HG02852 (cell line): ENCODE data around the gene NSD1.

Source experiments
- ATAC-seq: cut with Tn5 transposase; IDR thresholded peaks from one replicate; pipeline ENCODE4 v1.9.1; 2021; ENCODE audit warnings: mild to moderate bottlenecking, moderate library complexity; ENCODE audit not compliant: unreplicated experiment

Gene NSD1

GRCh38 chr5:177319913-177320588, 186.5 kb downstream of the NSD1 start:
- ATAC-seq: no peak

GRCh38 chr5:177320879-177321278, 187.3 kb downstream of the NSD1 start:
- ATAC-seq: no peak

- no peak for ATAC-seq
Observed at GRCh38 chr5:177325868-177326381, 192.4 kb downstream of the NSD1 start.

- ATAC-seq: no peak
Observed at GRCh38 chr5:177327539-177328522, 194.3 kb downstream of the NSD1 start.

- no peak for ATAC-seq
Observed at GRCh38 chr5:177328545-177329231, 195.1 kb downstream of the NSD1 start.

- no peak for ATAC-seq
Observed at GRCh38 chr5:177329883-177330282, 196.3 kb downstream of the NSD1 start.

GRCh38 chr5:177330991-177331842, 197.6 kb downstream of the NSD1 start:
- no peak for ATAC-seq

- no peak for ATAC-seq
Observed at GRCh38 chr5:177332031-177332895, 198.7 kb downstream of the NSD1 start.

GRCh38 chr5:177332896-177333260, 199.3 kb downstream of the NSD1 start:
- ATAC-seq: no peak

- no peak for ATAC-seq
Observed at GRCh38 chr5:177333420-177334154, 200.0 kb downstream of the NSD1 start.

GRCh38 chr5:177334155-177334551, 200.6 kb downstream of the NSD1 start:
- no peak for ATAC-seq

- no peak for ATAC-seq
Observed at GRCh38 chr5:177334781-177335700, 201.5 kb downstream of the NSD1 start.

GRCh38 chr5:177335701-177336065, 202.1 kb downstream of the NSD1 start:
- no peak for ATAC-seq

- ATAC-seq: no peak
Observed at GRCh38 chr5:177336112-177336511, 202.5 kb downstream of the NSD1 start.

- no peak for ATAC-seq
Observed at GRCh38 chr5:177336603-177337494, 203.3 kb downstream of the NSD1 start.

- ATAC-seq: no peak
Observed at GRCh38 chr5:177338251-177339106, 204.9 kb downstream of the NSD1 start.
